Suppressor macrophage treated with lipopolysaccharide for 1 hour (primary cell): Measurements from ENCODE around the gene CSTF2.
"Not testable (repeated sequence)": the region's sequence is repeated elsewhere in the genome, so short reads cannot be mapped to it uniquely, and the experiment has no call there.

Experiments
- DNase-seq, 3 donors: peaks; one replicate each; pipeline ENCODE4 v3.0.0-alpha.2; 2020 to 2022

CSTF2 gene, protein sequence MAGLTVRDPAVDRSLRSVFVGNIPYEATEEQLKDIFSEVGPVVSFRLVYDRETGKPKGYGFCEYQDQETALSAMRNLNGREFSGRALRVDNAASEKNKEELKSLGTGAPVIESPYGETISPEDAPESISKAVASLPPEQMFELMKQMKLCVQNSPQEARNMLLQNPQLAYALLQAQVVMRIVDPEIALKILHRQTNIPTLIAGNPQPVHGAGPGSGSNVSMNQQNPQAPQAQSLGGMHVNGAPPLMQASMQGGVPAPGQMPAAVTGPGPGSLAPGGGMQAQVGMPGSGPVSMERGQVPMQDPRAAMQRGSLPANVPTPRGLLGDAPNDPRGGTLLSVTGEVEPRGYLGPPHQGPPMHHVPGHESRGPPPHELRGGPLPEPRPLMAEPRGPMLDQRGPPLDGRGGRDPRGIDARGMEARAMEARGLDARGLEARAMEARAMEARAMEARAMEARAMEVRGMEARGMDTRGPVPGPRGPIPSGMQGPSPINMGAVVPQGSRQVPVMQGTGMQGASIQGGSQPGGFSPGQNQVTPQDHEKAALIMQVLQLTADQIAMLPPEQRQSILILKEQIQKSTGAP

DNA sequence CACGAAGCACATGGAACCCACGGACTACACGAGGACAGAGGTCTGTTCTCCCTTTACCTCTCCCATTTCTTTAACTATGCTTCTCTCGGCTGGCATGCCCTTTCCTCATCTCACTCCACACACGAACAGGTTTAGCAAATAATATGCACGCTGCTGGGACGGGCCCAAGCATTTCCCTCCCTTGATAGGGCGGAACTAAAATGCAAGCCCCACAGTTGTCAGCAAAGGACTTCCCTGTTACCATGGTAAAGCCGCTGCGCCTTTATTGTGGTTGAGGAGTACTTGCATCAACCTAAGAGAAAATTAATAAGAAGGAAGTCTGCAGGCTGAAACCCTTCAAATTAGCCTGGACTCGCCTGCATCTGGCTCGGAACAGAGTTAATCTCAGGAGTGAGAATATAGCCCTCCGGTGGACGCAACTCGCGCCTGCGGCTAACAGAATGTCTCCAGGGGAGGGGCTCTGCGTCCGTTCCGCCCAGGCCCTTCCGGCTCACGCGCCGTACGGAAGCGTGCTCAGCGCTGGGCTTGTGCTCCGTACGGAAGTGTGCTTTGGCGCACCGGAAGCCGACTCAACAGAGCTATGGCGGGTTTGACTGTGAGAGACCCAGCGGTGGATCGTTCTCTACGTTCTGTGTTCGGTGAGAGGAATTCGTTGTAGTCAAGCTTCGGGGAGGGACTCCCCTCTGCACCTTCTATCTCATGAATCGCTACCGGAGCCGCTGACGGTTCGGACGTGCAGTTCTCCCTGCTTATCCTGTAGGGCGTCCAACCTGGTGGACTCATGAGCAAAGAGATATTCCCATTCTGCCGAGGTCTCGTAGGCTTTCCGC is at the start of gene CSTF2:
CSTF2 (plus strand) TSS at position 555 of the 830 bp plus-strand sequence; CDS start at position 581, 26 bp downstream.
- peak; percentile 81 to 89 (median 84) for DNase-seq

DNA sequence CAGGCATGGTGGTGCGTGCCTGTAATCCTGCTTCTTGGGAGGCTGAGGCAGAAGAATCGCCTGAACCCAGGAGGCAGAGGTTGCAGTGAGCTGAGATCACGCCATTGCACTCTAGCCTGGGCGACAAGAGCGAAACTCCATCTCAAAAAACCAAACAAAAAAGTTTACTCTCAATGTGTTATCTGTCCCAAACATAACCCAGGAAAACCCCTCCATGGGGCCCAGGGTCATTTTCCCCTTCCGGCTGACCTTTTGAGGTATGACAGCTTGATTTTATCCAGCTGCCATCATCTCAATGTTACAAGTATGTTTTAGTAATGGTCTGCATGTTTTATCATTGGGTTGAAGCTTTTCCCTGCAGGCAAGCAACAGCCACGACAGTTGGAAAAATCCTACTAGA is 23.8 kb upstream of the CSTF2 start:
- DNase-seq = not testable (repeated sequence)

DNA sequence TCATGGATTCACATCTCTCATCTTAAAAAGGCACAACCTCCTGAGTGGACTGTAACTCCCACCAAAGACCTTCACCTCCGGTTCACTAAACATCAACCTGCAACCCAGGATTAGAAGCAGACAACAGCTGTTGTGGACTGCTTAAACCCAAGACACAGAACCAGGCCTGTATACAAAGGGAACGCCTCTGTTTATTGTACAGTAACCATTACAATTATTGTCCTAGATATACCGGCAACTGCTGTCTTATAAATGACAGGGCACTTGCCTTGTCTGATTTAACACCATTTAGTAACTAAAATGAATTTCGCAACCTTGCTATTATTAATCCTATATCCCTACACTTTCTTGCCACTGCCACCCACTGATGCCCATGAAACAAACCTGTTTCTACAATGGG is 22.8 kb upstream of the CSTF2 start:
- no peak for DNase-seq

DNA sequence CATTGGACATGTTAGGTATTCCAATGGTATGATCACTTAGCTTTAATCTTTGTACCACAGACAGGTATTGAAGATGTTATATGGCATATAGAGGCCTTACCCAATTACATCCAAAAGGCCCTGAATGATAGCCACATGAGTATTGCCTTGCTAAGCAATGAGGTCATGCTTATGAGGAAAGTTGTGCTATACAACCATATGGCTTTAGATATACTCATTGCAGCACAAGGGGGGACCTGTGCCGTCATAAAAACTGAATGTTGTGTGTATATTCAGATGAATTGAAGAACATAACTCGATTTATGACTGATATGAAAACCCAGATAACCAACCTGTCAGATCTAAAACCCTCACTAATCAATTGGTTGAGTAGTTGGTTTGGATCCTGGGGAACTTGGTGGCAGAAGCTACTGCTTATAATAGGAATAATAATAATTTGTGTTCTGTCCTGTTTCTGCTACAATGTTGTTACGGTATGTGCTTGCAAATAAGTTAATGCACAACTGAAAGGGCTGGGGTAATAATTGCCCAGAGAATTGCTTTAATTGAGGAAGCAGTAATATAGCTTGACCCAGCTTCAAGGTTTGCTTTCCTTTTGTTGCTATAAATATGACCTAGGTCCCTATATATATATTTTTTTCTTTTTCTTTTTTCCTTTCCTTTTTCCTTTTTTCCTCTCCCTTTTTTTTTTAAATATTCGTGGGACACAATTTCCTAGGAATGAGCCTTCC is 21.5 kb upstream of the CSTF2 start:
- DNase-seq = no peak

DNA sequence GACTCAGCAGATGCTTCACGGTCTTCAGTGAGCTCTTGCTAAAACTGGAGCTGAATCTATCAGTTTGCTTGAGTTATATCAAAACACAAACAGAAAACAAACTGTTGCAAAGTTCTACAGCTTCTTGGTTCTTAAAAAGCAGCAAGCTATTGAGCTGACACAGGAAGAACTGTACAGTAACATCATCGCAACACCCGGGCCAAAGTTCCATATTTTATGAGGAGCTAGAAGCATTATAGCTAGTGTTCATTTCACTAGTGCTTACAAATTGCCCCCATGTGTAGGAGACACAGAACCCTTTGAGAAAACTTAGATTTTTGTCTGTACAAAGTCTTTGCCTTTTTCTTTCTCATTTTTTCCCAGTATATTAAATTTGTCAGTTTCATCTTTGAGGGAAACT is 17.3 kb upstream of the CSTF2 start:
- no peak for DNase-seq

DNA sequence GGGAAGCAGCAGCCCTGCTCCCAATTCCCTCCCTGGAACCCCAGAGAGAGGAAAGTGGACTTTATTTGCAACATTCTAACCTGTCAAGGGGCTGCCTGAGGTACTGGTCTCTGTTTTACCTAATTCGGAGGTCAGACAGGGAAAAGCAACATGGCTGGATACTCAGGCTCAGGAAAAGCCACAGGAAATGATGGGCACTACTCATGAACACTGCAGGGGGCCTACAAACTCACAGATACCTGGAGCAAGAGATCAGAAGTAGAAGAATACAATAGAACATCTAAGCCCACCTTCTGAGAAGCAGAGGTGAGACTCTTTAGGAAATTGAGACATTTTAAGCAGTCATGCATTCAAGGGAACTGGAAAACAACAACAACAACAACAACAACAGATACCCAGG is 15.4 kb upstream of the CSTF2 start:
- no peak for DNase-seq

DNA sequence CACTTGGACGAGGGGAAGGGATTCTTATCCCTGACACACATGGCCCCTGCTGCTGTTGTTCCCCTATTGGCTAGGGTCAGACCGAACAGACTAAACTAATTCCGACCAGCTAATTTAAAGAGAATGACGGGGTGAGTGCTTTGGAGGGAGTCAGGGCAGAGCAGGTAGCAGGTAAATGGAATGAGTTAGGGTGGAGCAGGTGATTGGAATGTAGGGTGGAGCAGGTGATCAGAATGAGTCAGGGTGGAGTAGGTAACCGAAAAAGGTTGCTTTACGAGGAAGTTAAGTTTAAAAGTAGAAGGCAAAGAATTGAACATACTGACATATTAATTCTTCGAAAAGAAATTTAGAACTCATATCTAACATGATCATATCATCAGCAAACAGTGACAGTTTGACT is 11.9 kb upstream of the CSTF2 start:
- DNase-seq = not testable (repeated sequence)

DNA sequence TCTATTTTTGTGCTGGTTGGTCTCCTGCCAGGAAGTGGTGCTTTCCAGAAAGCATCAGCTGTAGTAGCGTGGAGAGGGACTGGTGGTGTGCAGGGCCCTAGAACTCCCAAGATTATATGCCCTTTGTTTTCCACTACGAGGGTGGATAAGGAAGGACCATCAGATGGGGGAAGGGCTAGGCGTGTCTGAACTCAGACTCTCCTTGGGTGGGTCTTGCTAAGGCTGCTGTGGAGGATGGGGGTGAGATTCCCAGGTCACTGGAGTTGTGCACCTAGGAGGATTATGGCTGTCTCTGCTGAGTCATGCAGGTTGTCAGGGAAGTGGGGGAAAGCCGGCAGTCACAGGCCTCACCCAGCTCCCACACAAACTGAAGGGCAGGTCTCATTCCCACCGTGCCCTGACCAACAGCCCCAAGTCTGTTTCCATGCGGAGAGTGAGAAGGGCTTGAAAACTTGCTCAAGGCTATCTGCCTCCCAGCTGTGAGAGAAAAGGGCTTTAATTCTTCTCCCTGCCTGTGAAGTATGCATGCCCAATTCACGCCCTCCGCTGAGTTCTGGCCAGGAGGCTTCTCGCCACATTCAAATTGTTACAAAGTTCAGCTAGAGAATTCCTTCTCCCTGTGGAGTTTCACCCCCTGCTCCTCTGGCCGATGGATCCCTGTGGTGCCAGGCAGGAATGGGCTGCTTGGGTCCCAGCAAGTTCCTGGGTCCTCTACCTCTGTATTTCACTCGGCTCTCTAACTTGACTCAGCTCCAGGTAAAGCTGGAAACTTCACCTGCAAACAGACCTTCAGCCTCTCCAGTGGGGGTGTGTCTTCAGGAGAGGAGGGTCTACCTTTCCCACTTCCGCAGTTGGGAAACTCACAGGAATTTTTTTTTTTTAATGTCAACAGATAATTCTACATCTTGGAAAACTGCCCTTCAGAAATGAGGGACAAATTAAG is 7.7 kb upstream of the CSTF2 start:
- no peak for DNase-seq

DNA sequence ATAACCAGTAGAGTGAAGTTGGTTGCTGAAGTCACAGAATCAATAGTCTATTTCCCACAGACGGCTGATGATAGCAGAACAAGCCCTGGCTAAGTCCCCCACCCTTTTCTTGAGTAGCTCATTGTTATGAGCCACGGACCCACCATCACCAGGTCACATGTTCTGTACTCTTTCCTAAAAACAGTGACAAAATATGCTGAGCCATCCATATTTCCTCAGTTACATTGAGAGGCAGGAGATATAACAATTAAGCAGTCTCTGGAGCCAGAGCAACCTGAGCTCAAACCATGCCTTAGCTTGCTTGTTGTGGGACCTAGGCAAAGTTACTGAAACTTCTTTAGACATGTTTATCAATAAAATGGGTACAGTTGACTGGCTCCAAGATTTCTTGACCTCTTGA is 2.9 kb upstream of the CSTF2 start:
- no peak for DNase-seq

DNA sequence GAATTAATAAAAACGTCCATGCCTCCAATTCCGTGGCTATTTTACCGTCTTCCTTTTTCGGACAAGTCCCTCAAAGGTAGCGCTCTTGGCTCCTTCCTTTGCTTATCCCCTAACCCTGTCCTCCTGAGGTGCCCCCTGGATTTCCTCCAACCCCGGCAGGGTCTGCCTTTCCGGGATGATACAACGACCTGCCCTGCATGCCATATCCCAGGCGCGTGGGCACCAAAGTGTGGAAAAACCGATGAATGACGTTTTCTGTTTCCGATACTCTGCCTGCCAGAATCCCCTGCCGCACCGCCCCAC is 706 bp upstream of the CSTF2 start:
- DNase-seq = peak in 1 of 3 donors; percentile 44

DNA sequence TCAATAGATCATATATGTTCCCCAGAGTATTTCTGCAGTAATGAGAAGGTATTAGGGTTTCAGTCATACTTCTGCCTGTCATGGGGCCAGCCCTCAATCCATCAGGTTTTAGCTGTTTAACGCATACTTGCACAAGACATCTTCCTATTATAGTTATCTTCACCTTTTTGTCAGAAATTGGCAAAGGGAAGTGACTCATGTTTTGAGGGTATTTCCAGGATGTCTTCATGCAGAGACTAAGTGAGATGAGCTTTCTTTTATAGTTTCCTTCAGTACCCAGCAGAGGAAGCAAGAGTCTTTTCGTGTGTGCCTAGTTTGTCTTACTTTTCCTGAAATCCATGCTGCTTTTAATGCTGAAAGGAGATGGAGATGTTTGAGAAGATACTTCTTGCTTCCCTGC is 9.5 kb downstream of the CSTF2 start:
- peak; percentile 34 to 62 (median 49) for DNase-seq

DNA sequence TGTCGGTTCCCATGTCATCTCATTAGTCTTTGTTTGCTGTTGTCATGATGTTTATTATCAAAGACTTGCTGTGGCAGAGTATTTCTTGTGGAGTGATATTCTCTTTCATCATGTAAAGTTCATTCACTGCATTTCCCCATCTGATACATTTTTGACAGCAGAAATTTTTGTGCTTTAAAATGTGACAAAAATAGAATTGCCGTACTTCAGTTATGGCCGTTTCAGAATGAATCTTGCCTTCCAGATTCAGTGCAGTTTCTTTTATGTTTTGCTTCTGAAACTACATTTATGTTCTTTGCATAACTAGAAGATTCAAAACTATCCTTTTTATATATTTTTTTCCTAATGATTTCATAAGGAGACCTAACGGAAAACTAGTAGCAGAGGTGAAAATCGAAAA is 10.0 kb downstream of the CSTF2 start:
- DNase-seq = no peak

DNA sequence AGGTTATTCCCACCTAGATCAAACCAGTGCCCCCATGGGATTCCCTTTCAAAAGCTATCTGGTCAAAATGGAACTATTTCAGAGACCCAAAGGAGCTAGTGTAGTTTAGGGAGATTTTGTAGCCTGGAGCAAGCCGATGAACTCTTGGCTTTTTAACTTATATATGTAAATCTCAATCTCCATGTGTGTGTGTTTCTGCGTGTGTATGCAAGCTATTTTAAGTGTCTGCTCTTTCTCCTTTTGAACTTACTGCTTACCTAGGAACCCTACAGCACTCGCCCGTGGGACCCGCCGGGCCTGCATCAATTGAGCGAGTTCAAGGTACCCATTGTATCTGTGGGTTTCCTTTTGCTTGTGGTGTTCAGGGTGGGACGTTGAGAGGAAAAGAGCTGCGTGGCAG is 10.4 kb downstream of the CSTF2 start:
- no peak for DNase-seq

DNA sequence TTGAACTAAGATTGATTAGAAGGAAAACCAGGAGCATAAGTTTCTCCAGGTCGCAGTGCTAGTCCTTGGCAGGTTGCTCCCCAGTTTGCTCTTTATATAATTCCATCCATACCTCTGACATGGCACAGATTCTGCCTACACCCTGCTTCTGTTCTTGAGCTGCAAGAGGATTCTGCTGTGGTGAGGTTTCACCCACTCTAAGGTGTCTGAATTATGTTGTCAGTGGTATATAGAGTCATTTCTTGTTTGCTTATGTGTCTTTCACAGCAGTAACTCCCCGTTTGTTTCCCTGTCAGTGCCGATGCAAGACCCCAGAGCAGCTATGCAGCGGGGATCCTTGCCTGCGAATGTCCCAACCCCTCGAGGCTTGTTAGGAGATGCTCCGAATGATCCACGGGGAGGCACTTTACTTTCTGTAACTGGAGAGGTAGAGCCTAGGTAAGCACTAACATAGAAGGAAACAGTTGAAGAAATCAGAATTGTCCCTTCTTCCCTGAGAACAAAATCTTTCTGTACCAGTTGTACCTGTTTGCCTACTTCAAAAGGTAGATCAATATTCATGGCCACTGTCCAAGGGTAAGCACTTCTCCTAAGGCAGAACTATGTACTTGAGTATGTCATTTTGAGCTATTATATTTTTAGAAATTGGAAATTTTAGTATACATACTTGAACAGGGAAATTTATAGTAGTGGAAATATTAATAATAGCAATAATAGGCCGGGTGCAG is 11.2 kb downstream of the CSTF2 start:
- DNase-seq = no peak

DNA sequence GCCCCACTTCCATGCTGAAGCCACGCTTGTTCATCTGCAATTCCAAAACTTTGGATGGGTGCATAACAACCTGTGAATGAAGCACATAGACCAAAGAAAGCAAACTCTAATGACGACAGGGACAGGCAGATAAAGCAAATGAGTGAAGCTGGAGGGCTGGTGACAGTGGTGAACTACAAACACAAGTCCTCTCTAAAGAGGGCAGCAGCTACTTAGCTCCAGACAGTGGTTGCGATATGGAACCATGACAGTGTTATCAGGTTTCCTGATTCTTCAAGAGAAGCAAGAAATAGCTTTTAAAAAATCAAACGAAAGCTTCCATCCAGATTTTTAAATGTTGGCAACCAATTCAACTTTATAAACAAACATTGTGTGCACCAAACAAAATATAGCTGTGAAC is 30.1 kb downstream of the CSTF2 start:
- no peak for DNase-seq

DNA sequence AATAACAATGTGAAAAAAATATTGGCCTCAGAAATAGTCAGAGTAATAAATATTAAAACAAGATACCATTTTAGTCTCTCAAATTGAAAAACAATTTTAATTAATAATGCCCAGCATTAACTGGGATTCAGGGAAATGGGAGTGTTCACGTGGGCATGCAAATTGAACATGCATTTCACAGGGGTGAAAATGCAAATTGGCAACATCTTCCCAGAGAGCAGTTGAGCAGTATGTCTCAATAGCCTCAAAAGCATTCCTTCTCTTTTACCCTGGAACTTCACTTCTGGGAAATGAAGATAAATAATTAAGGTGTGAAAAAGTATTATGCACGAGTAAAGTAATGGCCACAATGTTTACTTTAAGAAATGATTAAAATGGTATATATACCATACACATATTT is 32.6 kb downstream of the CSTF2 start:
- DNase-seq = no peak

DNA sequence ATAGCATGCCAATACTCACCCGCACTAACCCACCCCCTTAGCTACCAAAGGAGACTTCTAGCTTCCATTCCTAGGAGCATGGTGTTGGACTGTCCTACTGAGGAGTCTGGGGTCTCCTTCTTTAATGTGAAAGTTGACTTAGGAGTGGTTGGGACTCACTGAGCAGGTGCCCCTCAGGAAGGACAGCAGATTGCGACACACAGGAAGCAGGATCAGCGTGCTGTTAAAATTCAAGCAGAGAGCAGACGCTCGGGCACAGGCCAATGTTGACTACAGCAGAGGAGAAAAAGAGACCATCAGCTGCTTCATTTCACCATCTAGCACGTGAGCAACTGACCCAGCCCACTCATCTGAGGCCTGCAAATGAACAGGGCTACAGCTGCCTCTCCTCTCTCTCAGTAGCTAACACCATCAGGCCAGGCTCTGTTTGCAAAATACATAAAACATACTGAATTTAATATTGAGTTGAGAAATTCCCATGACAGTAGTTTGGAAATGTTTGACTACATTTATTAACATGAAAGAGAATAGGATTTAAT is 43.2 kb downstream of the CSTF2 start:
- DNase-seq = no peak

DNA sequence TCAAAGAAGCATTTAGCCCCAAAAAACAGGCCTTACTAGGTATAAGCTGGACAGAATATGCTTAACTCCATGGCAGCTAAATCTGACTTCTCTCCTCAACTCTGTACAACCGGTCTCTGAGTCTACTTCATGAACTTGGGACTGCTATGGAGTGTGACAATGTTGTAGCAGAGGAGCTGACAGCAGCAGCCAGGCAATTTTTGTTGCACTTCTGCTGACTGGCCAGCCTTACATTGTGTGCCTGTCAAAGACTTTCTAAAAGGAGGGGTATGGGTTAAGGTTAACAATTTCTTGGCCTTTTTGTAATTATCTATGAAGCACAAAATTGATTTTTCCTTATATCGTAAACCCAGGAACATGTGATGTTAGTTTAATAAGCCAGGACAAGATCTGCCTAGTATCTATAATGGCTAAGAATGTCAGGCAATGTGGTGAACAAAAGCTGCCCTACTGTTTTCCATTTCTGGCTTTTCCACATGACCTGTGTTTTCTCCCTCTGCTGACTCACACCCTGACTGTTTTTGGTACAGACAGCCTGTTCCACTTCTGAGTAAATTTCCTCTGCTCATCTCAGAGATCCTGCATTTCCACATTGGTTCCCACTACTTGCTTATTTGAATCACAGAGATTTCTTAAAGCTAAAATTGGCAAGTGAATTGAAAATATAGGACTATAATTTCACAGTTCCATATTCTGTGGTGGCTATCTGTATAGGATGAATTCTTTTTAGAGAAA is 44.6 kb downstream of the CSTF2 start:
- peak in 1 of 3 donors; percentile 1 for DNase-seq

DNA sequence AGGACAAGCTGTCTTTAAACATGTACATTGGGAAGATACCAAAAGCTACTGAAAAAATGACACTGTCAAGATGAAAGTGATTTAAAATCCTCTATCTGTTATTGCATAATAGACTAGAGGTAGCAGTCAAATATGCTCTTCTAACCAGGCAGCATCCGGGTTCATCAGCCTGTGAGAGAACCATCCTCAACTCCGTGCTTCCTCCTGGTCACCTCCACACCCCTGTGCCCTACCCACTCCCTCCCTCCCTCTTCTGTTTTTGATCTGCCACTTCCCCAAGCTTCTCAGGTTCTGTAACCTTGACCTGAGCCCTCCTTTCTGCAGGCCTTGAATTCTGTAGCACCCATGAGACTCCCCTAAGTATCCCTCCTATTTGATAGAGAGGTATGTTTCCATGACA is 48.1 kb downstream of the CSTF2 start:
- DNase-seq = no peak

DNA sequence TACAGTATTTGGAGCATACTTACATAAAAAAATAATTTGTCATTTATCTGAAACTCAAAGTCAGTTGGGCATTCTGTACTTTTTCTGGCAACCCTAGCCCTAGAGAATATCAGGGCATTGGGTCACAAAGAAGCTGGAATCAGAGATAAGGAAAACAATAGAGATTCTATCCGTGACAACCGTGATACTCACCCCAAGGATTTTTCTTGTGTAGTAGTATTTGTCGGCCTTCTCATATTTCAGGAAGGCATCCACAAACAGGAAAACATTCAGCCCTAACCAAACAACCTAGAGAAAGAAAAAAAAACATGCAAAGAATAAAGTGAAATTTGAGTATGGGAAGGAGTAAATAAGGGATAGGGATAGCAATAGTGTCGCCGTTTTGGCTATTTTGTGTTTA is 50.3 kb downstream of the CSTF2 start:
- DNase-seq = no peak
